EL (cell line): ENCODE measurements around the gene ZNF335.
"Not testable (repeated sequence)": the region's sequence is repeated elsewhere in the genome, so short reads cannot be mapped to it uniquely, and the experiment has no call there.

ENCODE experiments used
- DNase-seq: peaks from one replicate; pipeline ENCODE4 v3.0.0-alpha.2; 2016

Gene ZNF335

GRCh38 chr20:46000262-46000996 lies 28.4 kb upstream of the ZNF335 start:
- DNase-seq = no peak

- DNase-seq = no peak
Measured at GRCh38 chr20:45999557-46000261, 27.7 kb upstream of the ZNF335 start.

- DNase-seq = no peak
Measured at GRCh38 chr20:45998761-45999160, 26.8 kb upstream of the ZNF335 start.

GRCh38 chr20:45998337-45998736 lies 26.3 kb upstream of the ZNF335 start:
- no peak for DNase-seq

DNA sequence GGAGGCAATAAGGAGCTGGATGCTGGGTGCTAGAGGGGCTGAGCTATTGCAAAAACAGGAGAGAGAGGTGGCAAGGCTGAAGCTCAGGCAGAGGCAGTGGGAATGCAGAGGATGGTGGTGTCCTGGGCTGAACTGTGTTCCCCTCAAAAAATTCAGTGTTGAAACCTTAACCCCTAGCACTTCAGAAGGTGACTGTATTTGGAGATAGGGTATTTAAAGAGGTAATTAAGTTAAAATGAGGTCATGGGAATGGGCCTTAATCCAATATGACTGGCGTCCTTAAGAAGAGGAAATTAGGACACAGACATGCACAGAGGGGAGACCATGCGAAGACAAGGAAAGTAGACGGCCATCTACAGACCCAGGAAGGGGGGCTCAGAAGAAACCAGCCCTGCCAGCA lies 25.2 kb upstream of the ZNF335 start:
- no peak for DNase-seq

DNA sequence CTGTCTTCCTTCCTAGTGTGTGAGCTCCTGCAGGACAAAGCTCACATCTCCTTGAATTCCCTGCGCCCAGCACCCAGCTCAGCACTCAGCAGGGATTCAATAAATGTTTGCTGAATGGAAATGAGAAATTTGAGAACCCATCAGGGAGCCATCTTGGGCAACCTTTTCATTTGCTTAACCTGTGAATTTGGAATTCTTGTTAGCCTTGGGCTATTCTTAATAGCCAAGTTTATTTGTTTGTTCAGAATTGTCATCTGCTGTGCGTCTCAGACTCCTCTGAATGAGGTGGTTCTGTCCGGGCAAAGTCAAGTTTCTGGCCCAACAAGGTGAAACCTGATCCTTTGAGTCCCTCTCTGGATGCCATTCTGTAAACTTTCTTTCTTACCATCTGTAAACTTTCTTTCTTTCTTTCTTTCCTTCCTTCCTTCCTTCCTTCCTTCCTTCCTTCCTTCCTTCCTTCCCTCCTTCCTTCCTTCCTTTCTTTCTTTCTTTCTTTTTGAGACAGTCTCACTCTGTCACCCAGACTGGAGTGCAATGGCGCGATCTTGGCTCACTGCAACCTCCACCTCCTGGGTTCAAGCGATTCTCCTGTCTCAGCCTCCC lies 23.6 kb upstream of the ZNF335 start:
- DNase-seq = not testable (repeated sequence)

DNA sequence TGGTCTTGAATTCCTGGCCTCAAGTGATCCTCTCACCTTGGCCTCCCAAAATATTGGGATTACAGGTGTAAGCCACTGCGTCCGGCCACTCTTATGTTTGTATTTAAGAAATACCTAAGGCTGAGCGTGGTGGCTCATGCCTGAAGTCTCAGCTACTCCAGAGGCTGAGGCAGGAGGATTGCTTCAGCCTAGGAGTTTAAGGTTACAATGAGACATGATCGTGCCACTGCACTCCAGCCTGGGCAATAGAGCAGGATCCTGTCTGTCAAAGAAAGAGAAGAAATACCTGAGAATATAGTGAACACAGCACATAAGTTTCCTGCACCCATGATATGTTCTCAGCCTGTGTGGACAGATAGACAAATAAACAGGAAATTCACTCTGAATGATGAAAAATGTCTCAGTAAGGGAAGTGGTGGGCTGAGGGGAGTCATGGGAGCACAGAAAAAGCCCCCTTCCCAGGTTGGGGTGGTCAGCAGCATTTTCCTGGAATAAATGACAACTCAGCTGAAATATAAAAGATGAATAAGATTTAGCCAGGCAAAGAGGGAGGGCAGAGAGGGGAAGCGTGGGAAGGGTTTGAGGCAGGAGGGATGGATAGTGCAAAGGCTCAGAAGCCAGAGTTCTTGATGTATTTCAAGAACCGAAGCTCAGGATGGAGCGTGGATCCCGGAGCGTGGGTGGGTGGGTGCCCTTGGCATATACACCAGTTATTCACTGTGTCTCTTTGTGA lies 22.9 kb upstream of the ZNF335 start:
- no peak for DNase-seq

- peak; percentile 71 for DNase-seq
Measured at GRCh38 chr20:45993197-45993951, 21.4 kb upstream of the ZNF335 start.

- DNase-seq = no peak
Measured at GRCh38 chr20:45991616-45992015, 19.6 kb upstream of the ZNF335 start.

- DNase-seq = not testable (repeated sequence)
Measured at GRCh38 chr20:45988830-45989229, 16.8 kb upstream of the ZNF335 start.

GRCh38 chr20:45987108-45987780 lies 15.2 kb upstream of the ZNF335 start:
- DNase-seq = peak; percentile 66

GRCh38 chr20:45985573-45985972 lies 13.6 kb upstream of the ZNF335 start:
- DNase-seq = no peak

GRCh38 chr20:45983279-45983743 lies 11.3 kb upstream of the ZNF335 start:
- DNase-seq = no peak

- no peak for DNase-seq
Measured at GRCh38 chr20:45981261-45981660, 9.3 kb upstream of the ZNF335 start.

DNA sequence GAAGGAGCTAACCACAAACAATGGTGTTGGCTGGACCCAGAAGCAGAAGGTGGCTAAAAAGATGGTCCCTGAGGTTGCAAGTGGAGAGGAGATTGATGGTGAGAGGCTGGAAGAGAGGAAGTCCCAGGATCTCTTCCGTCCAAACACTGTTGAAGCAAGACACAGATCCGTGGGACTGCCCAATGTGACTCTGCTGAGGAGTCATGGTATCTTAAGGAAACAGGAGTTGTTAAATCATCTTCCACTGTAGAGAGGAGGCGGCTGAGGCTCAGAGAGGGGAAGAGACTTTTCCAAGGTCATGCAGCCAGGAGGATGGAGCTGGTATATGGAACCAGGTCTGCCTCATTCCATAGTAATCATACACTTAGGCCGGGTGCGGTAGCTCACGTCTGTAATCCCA lies 4.1 kb upstream of the ZNF335 start:
- DNase-seq = no peak

- DNase-seq = no peak
Measured at GRCh38 chr20:45975686-45976085, 3.7 kb upstream of the ZNF335 start.

DNA sequence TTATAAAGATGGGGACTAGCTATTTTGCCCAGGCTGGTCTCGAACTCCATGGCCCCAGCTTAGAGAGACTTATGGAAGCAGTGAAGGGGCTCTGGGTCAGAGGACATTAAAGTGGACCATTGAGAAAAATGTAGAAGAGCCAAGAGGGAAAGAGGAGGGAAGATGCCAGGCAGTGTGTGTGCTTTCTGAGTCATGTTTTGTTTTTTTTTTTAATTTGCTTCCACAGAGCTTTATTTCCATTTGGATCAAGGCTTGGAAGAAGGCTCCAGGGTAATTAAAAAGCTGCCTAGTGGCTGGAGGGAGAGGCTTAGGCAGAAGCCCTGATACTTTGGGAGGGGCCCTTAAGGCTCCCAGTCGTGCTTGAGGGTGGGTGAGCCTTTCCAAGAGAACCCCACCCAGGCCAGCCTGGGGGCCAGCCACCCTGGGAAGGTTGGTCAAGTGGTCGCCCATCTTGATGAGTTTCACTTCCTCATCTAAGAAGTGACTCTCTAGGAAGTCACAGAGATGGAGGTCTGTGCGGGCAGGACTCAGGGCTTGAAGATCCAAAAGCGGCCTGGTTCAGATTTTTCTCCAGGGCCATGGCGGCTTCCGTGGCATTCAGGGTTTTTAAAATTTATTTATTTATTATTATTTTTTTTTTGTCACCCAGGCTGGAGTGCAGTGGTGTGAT lies 3.0 kb upstream of the ZNF335 start:
- DNase-seq = no peak

DNA sequence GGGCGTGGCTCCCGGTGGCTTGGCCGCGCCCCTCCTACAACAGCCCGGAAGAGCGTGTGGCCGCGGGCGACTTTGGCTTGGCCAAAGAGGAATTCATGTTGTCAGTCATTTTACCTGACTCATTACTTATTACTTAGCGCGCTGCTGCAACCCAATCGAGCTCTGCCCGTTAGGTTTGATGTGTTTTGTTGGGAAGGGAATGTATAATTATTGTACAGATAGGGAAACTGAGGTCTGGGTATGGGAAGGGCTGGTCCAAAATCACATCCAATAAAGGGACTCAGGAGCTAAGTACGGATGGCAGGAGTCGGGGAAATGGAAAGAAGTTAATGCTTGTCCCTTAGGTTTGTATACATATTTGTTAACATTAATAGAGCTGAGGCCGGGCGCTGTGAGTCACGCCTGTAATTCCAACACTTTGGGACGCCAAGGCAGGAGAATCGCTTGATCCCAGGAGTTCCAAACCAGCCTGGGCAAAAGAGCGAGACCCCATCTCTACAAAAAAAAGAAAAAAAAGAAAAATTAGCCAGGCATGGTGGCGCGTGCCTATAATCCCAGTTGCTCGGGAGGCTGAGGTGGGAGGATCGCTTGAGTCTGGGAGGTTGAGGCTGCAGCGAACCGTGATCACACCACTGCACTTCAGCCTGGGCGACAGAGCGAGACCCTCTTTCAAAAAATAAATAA lies 639 bp upstream of the ZNF335 start:
- DNase-seq = peak; percentile 96

DNA sequence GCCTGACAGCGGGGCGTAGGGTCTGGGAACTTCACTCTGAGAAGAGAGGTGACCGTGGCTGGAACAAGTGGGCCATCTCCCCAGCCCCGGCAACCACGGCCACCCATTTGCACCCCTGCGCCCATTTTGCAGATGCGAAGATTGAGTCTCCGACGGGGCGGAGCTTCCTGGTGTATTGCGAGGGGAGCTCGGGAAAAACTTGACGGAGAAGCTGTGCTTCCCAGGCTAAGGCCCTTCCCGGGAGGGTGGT lies 653 bp downstream of the ZNF335 start:
- no peak for DNase-seq

DNA sequence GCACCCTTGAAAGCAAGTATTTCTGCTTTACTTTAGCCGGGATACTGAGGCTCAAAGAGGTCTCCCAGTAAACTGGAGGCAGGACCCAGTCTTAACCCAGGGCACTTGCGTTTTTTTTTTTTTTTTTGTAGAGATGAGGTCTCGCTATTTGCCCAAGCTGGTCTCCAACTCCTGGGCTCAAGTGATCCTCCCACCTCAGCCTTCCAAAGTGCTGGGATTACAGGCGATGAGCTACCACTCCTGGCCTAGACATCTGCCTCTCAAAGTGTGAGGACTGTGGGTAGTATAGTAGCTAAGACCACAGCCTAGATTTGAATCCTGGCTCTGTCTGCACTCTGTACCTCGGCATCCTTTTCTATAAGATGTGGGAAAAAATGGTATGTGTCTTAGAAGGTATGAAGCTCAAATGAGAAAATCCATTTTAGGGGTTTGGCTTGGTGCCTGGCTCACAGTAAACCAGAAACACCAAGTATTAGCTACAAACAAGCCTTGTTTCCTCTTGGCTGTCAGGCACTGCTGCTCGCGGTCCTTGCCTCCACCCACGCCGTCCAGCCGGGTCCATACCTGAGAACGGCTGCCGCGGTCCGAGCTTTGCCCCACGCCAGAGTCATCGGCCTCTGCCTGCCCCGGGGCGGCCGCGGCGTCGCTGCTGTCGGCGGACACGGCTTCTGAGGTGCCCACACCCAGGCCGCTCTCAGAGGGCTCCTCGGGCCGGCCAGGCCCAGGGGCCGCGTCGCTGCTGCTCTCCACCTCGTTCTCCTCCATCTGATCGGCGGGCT lies 1.2 kb downstream of the ZNF335 start:
- peak; percentile 21 for DNase-seq
